Iris pigment epithelial cell (primary cell): ENCODE results near the gene XKR7.
"Not testable (repeated sequence)": the region's sequence is repeated elsewhere in the genome, so short reads cannot be mapped to it uniquely, and the experiment has no call there.

Experiments used
- DNase-seq: peaks from one replicate; pipeline ENCODE4 v3.0.0-alpha.2; 2011; ENCODE audit warnings: low read depth

Gene XKR7

GRCh38 chr20:31967830-31968249 lies at the start of gene XKR7:
XKR7 (plus strand) TSS chr20:31968151; CDS start chr20:31968176, 25 bp downstream.
- DNase-seq: no peak

GRCh38 chr20:31918466-31919105 lies 49.4 kb upstream of the XKR7 start:
- peak; percentile 40 for DNase-seq

GRCh38 chr20:31919410-31920155 lies 48.4 kb upstream of the XKR7 start:
- DNase-seq: no peak

- DNase-seq: no peak
Measured at GRCh38 chr20:31920275-31920855, 47.6 kb upstream of the XKR7 start.

- not testable (repeated sequence) for DNase-seq
Measured at GRCh38 chr20:31921480-31921879, 46.5 kb upstream of the XKR7 start.

- no peak for DNase-seq
Measured at GRCh38 chr20:31922181-31922580, 45.8 kb upstream of the XKR7 start.

- no peak for DNase-seq
Measured at GRCh38 chr20:31922588-31922987, 45.4 kb upstream of the XKR7 start.

- no peak for DNase-seq
Measured at GRCh38 chr20:31923388-31924331, 44.3 kb upstream of the XKR7 start.

GRCh38 chr20:31924561-31924960 lies 43.4 kb upstream of the XKR7 start:
- no peak for DNase-seq

- DNase-seq: no peak
Measured at GRCh38 chr20:31925631-31926030, 42.3 kb upstream of the XKR7 start.

GRCh38 chr20:31926493-31926892 lies 41.5 kb upstream of the XKR7 start:
- no peak for DNase-seq

- no peak for DNase-seq
Measured at GRCh38 chr20:31927627-31928159, 40.3 kb upstream of the XKR7 start.

GRCh38 chr20:31929631-31930030 lies 38.3 kb upstream of the XKR7 start:
- DNase-seq: peak; percentile 10

GRCh38 chr20:31930779-31931178 lies 37.2 kb upstream of the XKR7 start:
- no peak for DNase-seq

GRCh38 chr20:31933698-31934097 lies 34.3 kb upstream of the XKR7 start:
- no peak for DNase-seq

GRCh38 chr20:31934491-31934890 lies 33.5 kb upstream of the XKR7 start:
- DNase-seq: no peak

GRCh38 chr20:31934968-31935764 lies 32.8 kb upstream of the XKR7 start:
- DNase-seq: no peak

- DNase-seq: no peak
Measured at GRCh38 chr20:31936420-31936819, 31.5 kb upstream of the XKR7 start.

- no peak for DNase-seq
Measured at GRCh38 chr20:31937820-31938219, 30.1 kb upstream of the XKR7 start.

GRCh38 chr20:31939661-31940060 lies 28.3 kb upstream of the XKR7 start:
- DNase-seq: no peak

- DNase-seq: no peak
Measured at GRCh38 chr20:31943052-31943471, 24.9 kb upstream of the XKR7 start.
